GM19099 (cell line): ENCODE measurements around the gene USP28.

ENCODE experiments used
- POLR2A ChIP-seq: IDR thresholded peaks from 3 replicates; pipeline ENCODE4 v1.6.1; 2011; ENCODE audit warnings: low read depth; ENCODE audit not compliant: insufficient read length; ENCODE audit errors: extremely low read depth

The USP28 gene

DNA sequence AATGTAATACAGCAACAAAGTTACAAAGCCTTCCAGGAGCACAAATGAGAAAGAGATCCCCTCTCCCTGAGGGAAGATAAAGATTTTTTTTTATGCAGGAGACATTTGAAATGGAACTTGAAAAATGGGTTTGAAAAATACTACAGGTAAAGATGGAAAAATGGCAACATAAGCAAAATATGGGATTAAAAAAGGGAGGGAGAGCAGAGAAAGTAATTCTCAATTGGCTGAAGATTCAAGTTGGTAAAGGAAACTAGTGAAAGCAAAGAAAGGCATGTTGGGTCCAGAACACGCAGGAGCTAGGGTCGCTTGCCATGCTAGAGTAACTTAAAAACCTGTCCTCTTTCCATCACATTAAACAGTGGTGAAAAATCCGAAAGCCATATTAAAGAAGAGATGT is 103.4 kb downstream of the USP28 start:
- no peak for TF ChIP-seq POLR2A

DNA sequence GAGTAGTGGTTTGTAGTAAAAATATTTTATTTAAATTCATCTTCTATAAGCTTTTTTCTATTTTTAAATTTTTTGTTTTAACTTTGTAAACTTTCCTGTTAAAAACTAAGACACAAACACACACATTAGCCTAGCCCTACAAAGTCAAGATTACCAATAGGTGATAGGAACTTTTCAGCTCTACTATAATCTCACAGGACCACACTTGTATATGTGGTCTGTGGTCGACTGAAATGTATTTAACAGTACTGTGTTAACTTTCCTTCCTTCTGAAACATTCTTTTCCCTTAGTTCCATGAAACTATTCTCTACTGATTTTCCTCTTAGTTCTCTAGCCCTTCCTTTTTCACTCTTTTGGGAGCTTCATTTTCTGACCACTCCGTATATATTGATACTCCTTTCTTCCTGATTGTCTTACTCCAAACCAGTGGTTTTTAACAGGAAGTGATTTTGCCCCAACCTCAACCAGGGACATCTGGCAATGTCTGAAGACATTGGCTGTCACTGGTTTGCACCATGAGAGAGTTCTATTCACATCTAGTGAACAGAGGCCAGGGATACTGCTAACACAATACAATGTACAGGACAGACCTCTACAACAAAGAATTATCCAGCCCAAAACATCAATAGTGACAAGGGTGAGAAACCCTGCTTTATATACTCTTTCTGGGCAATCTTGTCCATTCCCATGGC is 110.7 kb downstream of the USP28 start:
- no peak for TF ChIP-seq POLR2A

DNA sequence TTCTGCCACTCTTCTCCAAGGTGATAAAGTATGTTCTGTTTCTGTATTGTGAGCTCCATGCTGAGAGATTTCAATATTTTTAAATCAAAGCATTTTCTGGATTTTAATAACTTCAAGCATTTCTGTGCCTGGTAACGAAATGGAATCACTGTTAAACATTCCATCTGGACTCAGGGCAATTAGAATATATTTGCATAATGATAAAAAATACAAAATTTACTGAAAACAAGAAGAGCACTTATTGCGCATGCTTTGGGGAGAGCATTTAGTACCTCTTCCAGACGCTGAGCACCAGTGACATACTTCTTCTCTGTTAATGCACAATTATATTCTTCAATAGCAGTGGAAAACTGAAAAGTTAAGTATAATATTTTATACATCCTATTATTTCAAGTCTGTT is 115.1 kb downstream of the USP28 start:
- TF ChIP-seq POLR2A, result no peak

DNA sequence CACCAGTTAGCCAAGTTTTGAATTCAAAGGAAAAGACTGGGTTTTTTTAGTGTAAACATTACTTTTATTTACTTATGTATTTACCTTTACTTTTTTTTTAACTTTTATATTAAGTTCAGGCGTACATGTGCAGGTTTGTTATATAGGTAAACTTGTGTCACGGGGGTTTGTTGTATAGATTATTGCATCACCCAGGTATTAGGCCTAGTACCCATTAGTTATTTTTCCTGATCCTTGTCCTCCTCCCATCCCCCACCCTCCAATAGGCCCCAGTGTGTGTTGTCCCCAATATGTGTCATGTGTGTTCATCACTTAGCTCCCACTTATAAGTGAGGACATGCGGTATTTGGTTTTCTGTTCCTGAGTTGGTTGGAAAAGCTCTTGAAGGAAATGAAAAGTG is 122.4 kb downstream of the USP28 start:
- TF ChIP-seq POLR2A, result no peak
